DMS153 (cell line): ENCODE data around the gene IPMK.
"Not testable (repeated sequence)": the region's sequence is repeated elsewhere in the genome, so short reads cannot be mapped to it uniquely, and the experiment has no call there.

Experiments
- DNase-seq: peaks from one replicate; lab custom pipeline; 2025; lab: John Stamatoyannopoulos, UW

IPMK gene

GRCh38 chr10:58220769-58221451, 46.8 kb downstream of the IPMK start:
- no peak for DNase-seq

- no peak for DNase-seq
Measured at GRCh38 chr10:58219875-58220274, 47.8 kb downstream of the IPMK start.

GRCh38 chr10:58217612-58218011, 50.1 kb downstream of the IPMK start:
- no peak for DNase-seq

GRCh38 chr10:58212622-58213021, 55.1 kb downstream of the IPMK start:
- DNase-seq = no peak

- DNase-seq = no peak
Measured at GRCh38 chr10:58210160-58210559, 57.5 kb downstream of the IPMK start.

GRCh38 chr10:58209669-58210068, 58.0 kb downstream of the IPMK start:
- DNase-seq = no peak

- no peak for DNase-seq
Measured at GRCh38 chr10:58206251-58206650, 61.4 kb downstream of the IPMK start.

GRCh38 chr10:58201704-58202103, 66.0 kb downstream of the IPMK start:
- DNase-seq = no peak

GRCh38 chr10:58189269-58189668, 78.4 kb downstream of the IPMK start:
- no peak for DNase-seq

GRCh38 chr10:58184120-58184670, 83.5 kb downstream of the IPMK start:
- DNase-seq = no peak

- DNase-seq = no peak
Measured at GRCh38 chr10:58180666-58181065, 87.0 kb downstream of the IPMK start.

GRCh38 chr10:58179238-58179637, 88.5 kb downstream of the IPMK start:
- no peak for DNase-seq

GRCh38 chr10:58178811-58179210, 88.9 kb downstream of the IPMK start:
- no peak for DNase-seq

- DNase-seq = no peak
Measured at GRCh38 chr10:58177362-58177947, 90.2 kb downstream of the IPMK start.

- DNase-seq = no peak
Measured at GRCh38 chr10:58175990-58176900, 91.4 kb downstream of the IPMK start.

GRCh38 chr10:58174831-58175230, 92.9 kb downstream of the IPMK start:
- no peak for DNase-seq

- no peak for DNase-seq
Measured at GRCh38 chr10:58173391-58173790, 94.3 kb downstream of the IPMK start.

- no peak for DNase-seq
Measured at GRCh38 chr10:58171146-58171545, 96.5 kb downstream of the IPMK start.

- no peak for DNase-seq
Measured at GRCh38 chr10:58164517-58164916, 103.2 kb downstream of the IPMK start.

- no peak for DNase-seq
Measured at GRCh38 chr10:58158806-58159205, 108.9 kb downstream of the IPMK start.

GRCh38 chr10:58157076-58157766, 110.5 kb downstream of the IPMK start:
- DNase-seq = peak; percentile 85

- DNase-seq = not testable (repeated sequence)
Measured at GRCh38 chr10:58155941-58156340, 111.8 kb downstream of the IPMK start.
